ENCODE data around the gene TMEM108. TPM values are rescaled to one million over a fixed set of nuclear protein-coding genes. Genes with fewer than 3 reads are reported as not detected.
"Not testable (repeated sequence)": the region's sequence is repeated elsewhere in the genome, so short reads cannot be mapped to it uniquely, and the experiment has no call there.

Gene TMEM108
- not detected in 2 replicates for total RNA-seq

DNA sequence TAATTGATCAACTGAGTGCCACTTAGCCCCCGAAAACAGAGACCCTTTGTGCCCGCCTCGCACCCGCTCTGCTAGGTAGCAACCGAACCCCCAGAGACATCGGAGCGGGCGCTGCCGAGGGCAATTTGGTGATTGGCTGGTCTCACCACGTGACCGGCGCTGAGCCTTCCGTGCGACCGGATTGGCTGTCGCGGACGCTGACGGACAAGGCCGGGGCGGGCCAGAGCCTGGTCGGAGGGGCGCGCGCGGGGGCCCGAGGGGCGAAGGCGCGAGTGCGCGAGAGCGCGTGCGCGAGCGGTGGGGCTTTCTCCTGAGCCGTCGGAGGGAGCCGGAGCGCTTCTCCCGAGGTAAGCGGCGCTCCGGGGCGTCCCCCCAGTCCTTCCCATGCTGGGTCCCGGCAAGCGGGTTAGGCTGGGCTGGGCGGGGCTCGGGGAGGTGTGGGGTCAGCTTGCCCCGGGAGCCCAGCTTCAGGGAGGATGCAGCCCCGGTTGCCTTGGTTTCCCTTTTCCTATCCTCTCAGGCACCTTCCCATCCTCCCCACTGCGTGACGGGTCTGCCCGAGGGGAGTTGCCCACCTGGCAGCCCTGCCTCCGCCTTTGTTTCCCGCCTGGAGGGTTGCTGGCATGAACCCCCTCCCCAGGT, at the start of gene TMEM108:
Gene TMEM108 (plus strand): TSS at position 303 of the 642 bp plus-strand sequence.
- intact Hi-C loops (cut with micrococcal nuclease), result no loop called here

GRCh38 chr3:132995971-132996370, 42.2 kb upstream of the TMEM108 start:
- intact Hi-C loops (cut with micrococcal nuclease), result no loop called here

GRCh38 chr3:132997404-132998185, 40.6 kb upstream of the TMEM108 start:
- intact Hi-C loops (cut with micrococcal nuclease), result no loop called here

DNA sequence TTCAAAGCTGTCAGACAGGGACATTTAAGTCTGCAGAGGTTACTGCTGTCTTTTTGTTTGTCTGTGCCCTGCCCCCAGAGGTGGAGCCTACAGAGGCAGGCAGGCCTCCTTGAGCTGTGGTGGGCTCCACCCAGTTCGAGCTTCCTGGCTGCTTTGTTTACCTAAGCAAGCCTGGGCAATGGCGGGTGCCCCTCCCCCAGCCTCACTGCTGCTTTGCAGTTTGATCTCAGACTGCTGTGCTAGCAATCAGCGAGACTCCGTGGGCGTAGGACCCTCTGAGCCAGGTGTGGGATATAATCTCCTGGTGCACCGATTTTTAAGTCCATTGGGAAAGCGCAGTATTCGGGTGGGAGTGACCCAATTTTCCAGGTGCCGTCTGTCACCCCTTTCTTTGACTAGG, 33.2 kb upstream of the TMEM108 start:
- intact Hi-C loops (cut with micrococcal nuclease), result not testable (repeated sequence)

DNA sequence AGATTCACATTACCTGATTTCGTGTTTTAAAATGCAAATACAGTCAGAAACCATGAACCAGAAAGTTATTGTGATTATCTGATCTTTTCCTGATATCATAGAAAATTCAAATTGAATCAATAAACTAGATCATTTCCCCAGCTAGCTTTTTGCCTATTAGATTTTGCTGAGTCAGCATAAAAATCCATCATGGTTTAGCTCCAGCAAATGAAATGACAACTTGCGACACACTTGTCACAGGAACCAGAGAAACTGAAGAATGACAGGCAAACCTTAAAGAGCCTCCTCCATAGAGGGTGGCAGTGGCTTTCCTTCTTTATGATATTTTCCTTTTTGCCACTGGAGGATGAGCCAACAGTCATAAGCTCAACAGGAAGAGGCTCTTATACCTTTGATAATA, 30.6 kb upstream of the TMEM108 start:
- intact Hi-C loops (cut with micrococcal nuclease), result no loop called here

- intact Hi-C loops (cut with micrococcal nuclease), result no loop called here
Observed at GRCh38 chr3:133014325-133014724, 23.9 kb upstream of the TMEM108 start.

DNA sequence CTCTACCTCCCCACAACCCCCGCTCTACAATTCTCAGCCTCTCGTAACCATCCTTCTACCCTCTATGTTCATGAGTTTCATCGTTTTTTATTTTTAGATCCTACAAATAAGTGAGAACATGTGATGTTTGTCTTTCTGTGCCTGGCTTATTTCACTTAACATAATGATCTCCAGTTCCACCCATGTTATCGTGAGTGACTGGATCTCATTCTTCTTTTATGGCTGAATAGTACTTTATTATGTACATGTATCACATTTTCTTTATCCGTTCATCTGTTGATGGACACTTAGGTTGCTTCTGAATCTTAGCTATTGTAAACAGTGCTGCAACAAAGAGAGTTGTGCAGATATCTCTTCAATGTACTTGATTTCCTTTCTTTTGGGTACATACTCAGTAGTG, 22.6 kb upstream of the TMEM108 start:
- intact Hi-C loops (cut with micrococcal nuclease), result not testable (repeated sequence)

DNA sequence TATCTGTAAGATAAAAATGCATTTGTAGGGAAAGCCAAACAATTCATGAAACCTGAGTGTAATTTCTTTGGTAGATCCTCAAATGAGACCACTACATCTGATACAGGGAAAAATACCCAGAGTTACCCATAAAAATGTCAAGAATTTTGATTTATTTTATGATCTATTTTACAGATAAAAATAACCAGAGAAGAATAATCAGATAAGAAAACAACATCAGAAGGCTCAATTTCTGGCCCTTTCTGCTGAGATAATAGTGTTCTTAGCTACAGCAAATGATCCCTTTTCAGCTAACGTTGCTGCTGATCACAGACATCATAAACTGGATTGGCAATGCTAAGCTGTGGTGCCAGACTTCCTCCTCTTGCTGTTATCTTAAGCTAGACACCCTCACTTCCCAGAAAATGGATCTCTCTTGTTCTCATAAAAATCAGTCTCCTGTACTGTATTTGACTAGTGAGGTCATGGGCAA, 21.3 kb upstream of the TMEM108 start:
- intact Hi-C loops (cut with micrococcal nuclease), result no loop called here

GRCh38 chr3:133018921-133019320, 19.3 kb upstream of the TMEM108 start:
- intact Hi-C loops (cut with micrococcal nuclease), result no loop called here

DNA sequence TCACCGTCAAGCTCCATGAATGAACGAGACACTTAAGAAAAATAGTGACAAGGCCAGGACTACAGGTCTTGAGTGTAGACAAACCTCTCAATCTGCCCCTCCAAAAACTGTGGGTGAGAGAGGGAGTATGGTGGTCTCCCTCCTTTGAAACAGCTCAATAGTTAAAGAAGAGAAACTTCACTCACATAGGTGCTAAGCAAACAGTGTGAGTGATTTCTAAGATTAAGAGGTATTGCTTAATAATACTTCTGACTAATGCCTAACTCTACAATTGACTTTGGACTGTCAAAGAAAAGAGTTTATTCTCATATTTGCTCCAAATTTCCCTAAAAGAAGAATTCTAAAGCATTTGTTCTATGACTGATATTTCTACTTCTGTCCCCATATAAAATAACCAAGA, 17.0 kb upstream of the TMEM108 start:
- intact Hi-C loops (cut with micrococcal nuclease), result no loop called here

DNA sequence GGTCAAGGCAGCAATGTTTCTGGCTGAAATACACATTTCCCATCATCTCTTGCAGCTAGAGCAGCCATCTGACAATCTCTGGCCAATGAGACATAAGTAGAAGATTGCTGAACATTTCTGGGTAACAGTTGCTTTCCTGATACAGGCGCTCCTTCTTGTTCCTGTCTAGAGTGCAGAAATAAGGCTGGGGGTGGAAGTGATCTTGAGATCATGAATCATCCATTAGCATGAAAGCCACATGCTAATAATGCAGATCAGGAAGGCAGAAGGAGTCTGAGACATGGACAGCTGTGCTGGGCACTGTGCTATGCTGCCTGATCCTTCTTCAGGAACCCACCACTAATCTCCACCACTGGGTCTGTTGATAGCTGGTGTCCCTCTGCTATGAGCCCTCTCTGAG, 14.8 kb upstream of the TMEM108 start:
- intact Hi-C loops (cut with micrococcal nuclease), result no loop called here

DNA sequence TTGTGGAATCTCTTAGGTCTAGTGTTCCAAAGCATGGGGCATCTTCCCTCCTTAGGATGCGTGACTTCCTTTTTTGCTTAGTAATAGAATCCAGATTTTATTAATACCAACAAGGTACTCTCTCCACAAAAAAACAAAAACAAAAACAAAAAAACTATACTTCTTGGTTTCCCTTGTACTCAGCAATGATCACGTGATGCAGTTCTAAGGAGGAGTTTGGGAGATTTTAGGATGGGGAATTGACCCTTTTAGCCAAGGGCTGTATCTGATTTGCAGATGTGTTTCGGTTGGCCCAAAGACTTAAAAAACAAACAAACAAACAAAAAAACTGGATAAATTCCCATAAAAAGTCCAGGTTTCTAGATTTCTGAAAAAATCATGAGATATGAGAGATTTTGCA, 12.6 kb upstream of the TMEM108 start:
- intact Hi-C loops (cut with micrococcal nuclease), result no loop called here

DNA sequence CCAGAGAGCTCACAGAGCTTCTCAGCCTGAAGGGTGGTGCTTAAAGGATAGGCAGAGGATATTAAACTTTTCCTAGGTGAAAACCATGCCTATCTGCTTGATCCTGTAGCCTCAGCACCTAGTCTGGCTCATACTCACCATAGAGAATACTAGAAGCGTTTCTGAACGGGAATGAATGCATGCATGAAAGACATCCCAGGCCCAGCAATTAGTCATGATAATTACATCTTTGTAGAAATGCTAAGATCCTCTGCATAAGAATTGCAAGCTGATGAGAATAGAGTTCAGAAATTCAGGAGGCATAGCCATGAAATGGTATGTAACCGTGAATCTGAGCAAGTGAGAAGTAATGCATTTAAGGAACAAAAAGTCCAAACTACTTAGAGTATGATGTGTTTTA, 5.9 kb upstream of the TMEM108 start:
- intact Hi-C loops (cut with micrococcal nuclease), result no loop called here

DNA sequence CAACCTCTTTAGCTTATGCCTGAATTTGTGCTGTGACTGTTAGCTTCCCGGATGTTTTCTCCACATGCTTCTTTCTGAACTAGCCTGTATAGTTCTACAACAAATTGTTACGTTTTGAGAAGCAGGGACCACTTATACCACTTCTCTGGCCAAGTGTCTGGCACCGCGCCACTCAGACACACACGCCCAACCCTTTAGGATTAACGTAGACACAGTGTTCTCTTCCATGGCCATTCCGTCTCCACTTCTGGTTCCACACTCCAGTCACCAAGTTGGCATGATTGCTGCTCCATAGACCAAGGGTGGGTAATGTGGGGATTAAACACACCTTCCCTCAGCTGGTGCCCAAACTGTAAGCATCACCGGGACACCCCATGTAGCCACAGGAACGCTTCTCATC, 755 bp upstream of the TMEM108 start:
- intact Hi-C loops (cut with micrococcal nuclease), result no loop called here

- intact Hi-C loops (cut with micrococcal nuclease), result no loop called here
Observed at GRCh38 chr3:133038731-133039375, 662 bp downstream of the TMEM108 start.

DNA sequence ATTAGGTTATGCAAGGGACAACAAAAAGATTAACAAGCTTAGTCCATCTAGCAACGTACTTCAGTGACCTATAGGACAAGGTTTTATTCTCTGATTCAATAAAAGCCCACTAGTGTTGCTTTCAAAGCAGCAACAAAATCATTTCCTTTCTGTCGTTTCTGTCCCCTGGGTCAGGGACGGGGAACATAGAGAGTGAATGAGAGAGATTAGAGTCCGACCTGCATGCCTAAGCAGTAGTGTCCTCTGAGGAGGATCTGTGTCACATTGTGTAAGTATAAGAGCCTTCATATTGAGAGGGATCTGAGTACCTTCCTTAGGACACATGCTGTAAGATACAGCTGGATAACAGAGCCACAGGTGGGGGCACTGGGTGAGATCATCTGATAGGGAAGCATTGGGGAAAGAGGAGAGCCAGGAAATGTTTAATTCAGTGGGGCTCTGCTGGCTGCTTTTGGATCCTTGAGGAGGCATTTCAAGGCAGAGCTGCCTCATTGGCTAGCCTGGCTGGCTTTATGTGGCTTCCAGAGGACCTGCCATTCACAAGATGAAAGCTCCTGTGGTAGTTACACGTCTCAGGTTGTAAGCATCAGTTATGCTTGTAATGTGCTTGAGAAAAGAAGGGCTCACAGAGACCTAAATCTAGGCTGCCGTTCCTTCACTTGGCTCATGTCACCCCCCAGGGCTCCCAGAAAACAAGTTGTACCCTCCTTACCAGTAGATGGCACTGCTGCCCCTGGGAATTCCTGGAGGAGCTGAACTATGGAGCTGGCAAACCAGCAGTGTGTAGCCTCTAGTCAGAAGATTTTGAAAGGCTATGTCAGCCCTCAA, 2.7 kb downstream of the TMEM108 start:
- intact Hi-C loops (cut with micrococcal nuclease), result loop anchor here (1.0 kb wide), 1 partner anchor 382 kb away; no protein-coding TSS in a partner anchor

GRCh38 chr3:133041524-133041829, 3.3 kb downstream of the TMEM108 start:
- intact Hi-C loops (cut with micrococcal nuclease), result loop anchor here (1.0 kb wide), 1 partner anchor 382 kb away; no protein-coding TSS in a partner anchor

DNA sequence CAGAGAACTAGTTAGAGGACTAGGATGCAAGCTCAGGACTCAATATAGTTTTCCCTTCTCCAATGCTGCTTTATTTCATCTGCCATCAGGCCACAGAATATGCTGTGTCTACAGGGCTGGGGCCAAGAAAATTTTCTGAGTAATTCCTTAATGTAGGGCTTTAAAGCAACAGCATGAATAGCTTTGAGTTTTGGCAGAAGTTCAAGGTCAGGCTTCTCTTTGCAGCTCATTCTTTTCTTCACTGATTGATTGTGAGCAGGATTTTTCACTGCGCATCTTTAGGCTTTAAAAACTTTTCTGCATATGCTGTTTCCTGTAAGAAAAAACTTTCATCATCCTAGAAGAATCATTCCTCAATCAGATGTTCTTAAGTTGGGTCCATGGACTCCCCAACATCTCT, 4.6 kb downstream of the TMEM108 start:
- intact Hi-C loops (cut with micrococcal nuclease), result no loop called here

GRCh38 chr3:133047980-133048379, 9.8 kb downstream of the TMEM108 start:
- intact Hi-C loops (cut with micrococcal nuclease), result no loop called here

DNA sequence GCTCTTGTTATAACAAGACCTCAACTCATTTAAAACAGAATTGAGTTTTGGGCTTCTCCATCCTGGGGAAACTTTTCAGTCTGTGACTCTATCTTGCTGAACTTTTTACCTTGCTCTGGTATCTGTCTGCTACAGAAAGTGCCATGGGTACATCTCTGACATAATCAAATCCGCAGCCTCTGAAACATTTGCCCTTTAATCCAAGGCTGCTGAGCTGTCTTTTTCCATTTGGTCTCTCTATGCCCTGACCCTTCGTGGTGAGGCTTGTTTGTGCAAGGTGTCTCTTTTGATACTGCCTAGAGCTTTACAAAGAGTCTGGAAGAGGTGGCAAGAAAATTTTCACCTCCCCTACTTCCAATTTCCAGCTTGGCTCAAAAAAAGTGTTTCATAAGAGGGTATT, 11.3 kb downstream of the TMEM108 start:
- intact Hi-C loops (cut with micrococcal nuclease), result no loop called here

GRCh38 chr3:133050891-133051290, 12.7 kb downstream of the TMEM108 start:
- intact Hi-C loops (cut with micrococcal nuclease), result no loop called here

- intact Hi-C loops (cut with micrococcal nuclease), result no loop called here
Observed at GRCh38 chr3:133053532-133053931, 15.3 kb downstream of the TMEM108 start.

Data from T-helper 1 cell treated with Interleukin-12 subunit alpha and Interleukin-12 subunit beta and Interleukin-4 antibody, amounts not matched to agents 30 ng/mL and 1 ng/mL, for 36 hours (primary cell).